Lower leg skin (tissue), 4 donors: Measurements from ENCODE around the gene LZIC. TPM values are rescaled to one million over a fixed set of nuclear protein-coding genes. Genes with fewer than 3 reads are reported as not detected.

Source experiments
- DNase-seq, 2 donors: peaks; one replicate each; pipeline ENCODE4 v3.0.0-alpha.2; 2019; ENCODE audit warnings: low spot score in 2 of 2
- H3K4me3 ChIP-seq: fragments of 200-600 bp; sonication (generic); 2 replicates; pipeline ENCODE4 v1.5.1; 2017; ENCODE audit warnings: mild to moderate bottlenecking, low read depth; ENCODE audit not compliant: poor library complexity, severe bottlenecking
- POLR2A ChIP-seq, 2 donors: fragments of 450-650 bp; IDR thresholded peaks; one replicate each; pipeline ENCODE4 v1.6.1; 2016 to 2017; ENCODE audit warnings: antibody characterized with exemption in 2 of 2, mild to moderate bottlenecking in 1 of 2, moderate library complexity in 1 of 2
- WGBS, 2 donors: methylation state at CpG; one replicate each; pipeline ENCODE4 v1.1.5; 2018; 5-methylcytosine and 5-hydroxymethylcytosine counted together
- intact Hi-C: fragments of 100-400 bp; cut with DNase I; formaldehyde crosslinking; loops from one replicate; pipeline ENCODE4 v1.15.0; 2023; ENCODE audit warnings: low total_unique reads
- total RNA-seq, 4 donors: library from RNA; depleted of rRNA; stranded (reverse); fragments of >200 nt; gene quantifications; one replicate each; pipeline ENCODE4 v1.1.0, GENCODE V29; 2016
- TF ChIP-seq, protein P1 (sequence below), 3 donors: fragments of 450-650 bp; IDR thresholded peaks; one replicate each; pipeline ENCODE4 v1.5.1; 2016; ENCODE audit warnings: antibody characterized with exemption in 3 of 3, mild to moderate bottlenecking in 3 of 3, moderate library complexity in 2 of 3

The LZIC gene
- total RNA-seq, 4 donors from 2014 or later, result 18.3 to 31.0 (median 27.4) TPM

DNA sequence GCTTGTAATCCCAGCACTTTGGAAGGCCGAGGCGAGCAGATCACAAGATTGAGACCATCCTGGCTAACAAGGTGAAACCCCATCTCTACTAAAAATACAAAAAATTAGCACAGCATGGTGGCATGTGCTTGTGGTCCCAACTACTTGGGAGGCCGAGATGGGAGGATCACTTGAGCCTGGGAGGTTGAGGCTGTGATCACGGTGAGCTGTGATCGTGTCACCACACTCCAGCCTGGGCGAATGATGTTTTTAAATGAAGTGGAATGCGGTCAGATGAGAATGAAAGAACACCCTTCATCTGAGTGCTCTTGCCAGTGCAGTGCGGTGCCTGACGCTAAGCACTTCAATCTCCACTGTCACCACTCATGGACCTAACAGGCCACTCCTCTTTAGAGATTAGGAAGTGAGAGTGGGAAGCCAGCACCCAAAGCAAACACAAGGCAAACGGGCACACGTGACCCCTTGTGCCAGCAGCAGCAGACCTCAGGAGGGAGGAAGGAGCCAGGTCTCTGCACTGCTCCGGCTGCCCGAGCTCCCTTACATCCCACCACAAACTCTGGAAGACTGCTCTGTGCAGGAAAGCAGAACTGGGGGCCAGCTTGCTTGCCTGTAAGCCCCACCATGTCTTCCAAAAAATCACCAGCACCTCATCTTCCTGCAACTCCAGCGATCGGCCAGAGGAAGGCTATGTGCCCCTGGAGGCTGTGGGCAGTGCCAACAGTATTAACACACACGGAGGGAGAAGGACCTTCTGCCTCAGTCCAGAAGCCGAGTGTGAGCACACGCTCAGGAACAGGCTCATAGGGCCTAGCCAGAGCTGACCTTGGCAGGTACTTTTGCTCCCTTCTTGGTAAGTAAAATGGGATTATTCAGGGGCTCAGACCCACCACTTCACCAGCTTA is 42.8 kb downstream of the LZIC start:
- peak; percentile 60 to 91 for DNase-seq
- no peak overlapping the region for H3K4me3 ChIP-seq
- WGBS, 2 donors, result 39 to 53% methylated on average over 18 of the region's 18 CpGs
- TF ChIP-seq POLR2A (IDR thresholded peaks at IDR 0.05), result no peak
- TF ChIP-seq, protein P1, sequence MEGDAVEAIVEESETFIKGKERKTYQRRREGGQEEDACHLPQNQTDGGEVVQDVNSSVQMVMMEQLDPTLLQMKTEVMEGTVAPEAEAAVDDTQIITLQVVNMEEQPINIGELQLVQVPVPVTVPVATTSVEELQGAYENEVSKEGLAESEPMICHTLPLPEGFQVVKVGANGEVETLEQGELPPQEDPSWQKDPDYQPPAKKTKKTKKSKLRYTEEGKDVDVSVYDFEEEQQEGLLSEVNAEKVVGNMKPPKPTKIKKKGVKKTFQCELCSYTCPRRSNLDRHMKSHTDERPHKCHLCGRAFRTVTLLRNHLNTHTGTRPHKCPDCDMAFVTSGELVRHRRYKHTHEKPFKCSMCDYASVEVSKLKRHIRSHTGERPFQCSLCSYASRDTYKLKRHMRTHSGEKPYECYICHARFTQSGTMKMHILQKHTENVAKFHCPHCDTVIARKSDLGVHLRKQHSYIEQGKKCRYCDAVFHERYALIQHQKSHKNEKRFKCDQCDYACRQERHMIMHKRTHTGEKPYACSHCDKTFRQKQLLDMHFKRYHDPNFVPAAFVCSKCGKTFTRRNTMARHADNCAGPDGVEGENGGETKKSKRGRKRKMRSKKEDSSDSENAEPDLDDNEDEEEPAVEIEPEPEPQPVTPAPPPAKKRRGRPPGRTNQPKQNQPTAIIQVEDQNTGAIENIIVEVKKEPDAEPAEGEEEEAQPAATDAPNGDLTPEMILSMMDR (IDR thresholded peaks at IDR 0.05), result no peak
- intact Hi-C loops, result no loop called here

DNA sequence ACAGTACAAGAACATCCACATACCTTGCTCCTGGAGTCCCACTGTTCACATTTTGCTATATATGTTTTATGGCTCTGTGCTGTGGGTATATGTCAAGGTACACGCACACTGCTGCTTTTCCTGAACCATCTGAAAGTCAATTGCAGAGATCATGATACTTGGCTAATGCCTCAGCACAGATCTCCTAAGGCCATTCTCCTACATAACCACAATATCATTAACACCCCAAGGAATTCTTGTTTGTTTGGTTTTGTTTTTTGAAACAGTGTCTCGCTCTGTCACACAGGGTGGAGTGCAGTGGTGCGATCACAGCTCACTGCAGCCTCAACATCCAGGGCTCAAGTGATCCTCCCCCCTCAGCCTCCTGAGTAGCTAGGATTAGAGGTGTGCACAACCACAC is 49.1 kb downstream of the LZIC start:
- intact Hi-C loops, result no loop called here

GRCh38 chr1:9892563-9893528 is 50.3 kb downstream of the LZIC start:
- TF ChIP-seq, protein P1 (IDR thresholded peaks at IDR 0.05), result no peak
- no peak for TF ChIP-seq POLR2A (IDR thresholded peaks at IDR 0.05)
- H3K4me3 ChIP-seq, result no peak overlapping the region
- peak in 1 of 2 donors; percentile 64 for DNase-seq

More for the DNA sequence above, 49.1 kb downstream of the LZIC start:
- WGBS, 2 donors, result 51 to 59% methylated on average over 3 of the region's 3 CpGs
- no peak for TF ChIP-seq POLR2A (IDR thresholded peaks at IDR 0.05)
- TF ChIP-seq, protein P1 (IDR thresholded peaks at IDR 0.05), result no peak
- no peak overlapping the region for H3K4me3 ChIP-seq
- DNase-seq, result no peak

GRCh38 chr1:9891207-9891606 is 52.0 kb downstream of the LZIC start:
- TF ChIP-seq POLR2A (IDR thresholded peaks at IDR 0.05), result no peak
- TF ChIP-seq, protein P1 (IDR thresholded peaks at IDR 0.05), result no peak
- peak in 1 of 2 donors; percentile 70 for DNase-seq
- H3K4me3 ChIP-seq, result no peak overlapping the region
- intact Hi-C loops, result no loop called here
- 27 to 38% methylated on average over 5 of the region's 5 CpGs for WGBS, 2 donors

More at GRCh38 chr1:9892563-9893528, 50.3 kb downstream of the LZIC start:
- intact Hi-C loops, result no loop called here
- WGBS, 2 donors, result 41 to 46% methylated on average over 14 of the region's 14 CpGs

GRCh38 chr1:9890224-9890731 is 52.9 kb downstream of the LZIC start:
- WGBS, 2 donors, result 29 to 45% methylated on average over 6 of the region's 6 CpGs
- no peak overlapping the region for H3K4me3 ChIP-seq
- peak in 1 of 2 donors; percentile 71 for DNase-seq
- no peak for TF ChIP-seq POLR2A (IDR thresholded peaks at IDR 0.05)
- TF ChIP-seq, protein P1 (IDR thresholded peaks at IDR 0.05), result no peak
- intact Hi-C loops, result no loop called here
